Osteoblast (primary cell): ENCODE data around the gene PKDCC. TPM values are rescaled to one million over a fixed set of nuclear protein-coding genes. Genes with fewer than 3 reads are reported as not detected.
"Not testable (repeated sequence)": the region's sequence is repeated elsewhere in the genome, so short reads cannot be mapped to it uniquely, and the experiment has no call there.

Experiments
- DNase-seq: peaks from one replicate; pipeline ENCODE4 v3.0.0; 2011; ENCODE audit warnings: low spot score, mixed read lengths; ENCODE audit not compliant: insufficient read length; ENCODE audit errors: missing footprints
- H2AFZ ChIP-seq: 2 replicates; pipeline ENCODE4 v1.6.0; 2011; ENCODE audit warnings: mild to moderate bottlenecking, low read length
- H3K27ac ChIP-seq: 2 replicates; pipeline ENCODE4 v1.5.1; 2011; ENCODE audit warnings: mild to moderate bottlenecking, low read depth, low read length, moderate library complexity
- H3K27me3 ChIP-seq: 2 replicates; pipeline ENCODE4 v1.6.0; 2012; ENCODE audit warnings: mild to moderate bottlenecking, control low read depth, inconsistent platforms, low read length, moderate library complexity; ENCODE audit not compliant: insufficient read depth
- H3K36me3 ChIP-seq: 2 replicates; pipeline ENCODE4 v1.5.1; 2011; ENCODE audit warnings: mild to moderate bottlenecking, low read length, control low read depth, moderate library complexity; ENCODE audit not compliant: insufficient read depth
- H3K4me1 ChIP-seq: 2 replicates; pipeline ENCODE4 v1.5.1; 2011; ENCODE audit warnings: mild to moderate bottlenecking, low read length, control low read depth, moderate library complexity; ENCODE audit not compliant: insufficient read depth
- H3K4me2 ChIP-seq: 2 replicates; pipeline ENCODE4 v1.6.0; 2011; ENCODE audit warnings: mild to moderate bottlenecking, low read length; ENCODE audit not compliant: insufficient read depth
- H3K4me3 ChIP-seq: fragments of 200-600 bp; sonication (generic); 3 replicates; pipeline ENCODE4 v1.5.1; 2012; ENCODE audit warnings: mild to moderate bottlenecking, low read length, inconsistent platforms; ENCODE audit not compliant: insufficient read depth
- H3K79me2 ChIP-seq: 2 replicates; pipeline ENCODE4 v1.6.0; 2012; ENCODE audit warnings: mild to moderate bottlenecking, low read length, control low read depth, inconsistent platforms; ENCODE audit not compliant: insufficient read depth
- H3K9me3 ChIP-seq: 2 replicates; pipeline ENCODE4 v1.5.1; 2011; ENCODE audit warnings: low read depth, low read length, control low read depth
- H4K20me1 ChIP-seq: 2 replicates; pipeline ENCODE4 v1.6.0; 2012; ENCODE audit warnings: mild to moderate bottlenecking, low read length, control low read depth; ENCODE audit not compliant: insufficient read depth
- total RNA-seq: library from RNA; depleted of rRNA; stranded (reverse); fragments of >200 nt; gene quantifications from 2 replicates; pipeline ENCODE4 v1.2.3, GENCODE V29; 2012
- TF ChIP-seq, protein P1 (sequence below): IDR thresholded peaks from 2 replicates; pipeline ENCODE4 v1.5.1; 2011; ENCODE audit warnings: mild to moderate bottlenecking, low read depth, low read length, moderate library complexity; ENCODE audit errors: extremely low read depth

The PKDCC gene
- total RNA-seq, 1 donor, result 4.0 TPM

DNA sequence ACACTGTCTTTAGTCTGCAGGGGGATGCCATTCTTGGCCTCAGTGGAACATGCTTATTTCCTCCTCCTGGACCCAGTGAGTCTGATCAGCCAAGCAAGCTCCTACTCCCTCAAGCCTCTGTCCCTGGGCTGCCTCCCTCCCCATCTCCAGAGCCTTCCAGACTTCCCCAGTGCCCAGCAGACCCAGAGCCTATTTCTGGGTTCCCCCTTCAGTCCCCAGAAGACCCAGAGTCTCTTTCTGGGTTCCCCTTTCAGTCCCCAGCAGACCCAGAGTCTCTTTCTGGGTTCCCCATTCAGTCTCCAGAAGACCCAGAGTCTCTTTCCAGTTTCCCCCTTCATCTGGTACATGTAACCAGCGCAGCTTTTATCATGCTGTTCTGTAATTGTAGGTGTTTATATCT lies 17.0 kb upstream of the PKDCC start:
- no peaks in the 10 kb centered on the region for H3K4me1 ChIP-seq
- H3K4me2 ChIP-seq, result no peak overlapping the region
- H3K4me3 ChIP-seq, result no peak overlapping the region
- H3K79me2 ChIP-seq, result no peaks in the 10 kb centered on the region
- TF ChIP-seq, protein P1, sequence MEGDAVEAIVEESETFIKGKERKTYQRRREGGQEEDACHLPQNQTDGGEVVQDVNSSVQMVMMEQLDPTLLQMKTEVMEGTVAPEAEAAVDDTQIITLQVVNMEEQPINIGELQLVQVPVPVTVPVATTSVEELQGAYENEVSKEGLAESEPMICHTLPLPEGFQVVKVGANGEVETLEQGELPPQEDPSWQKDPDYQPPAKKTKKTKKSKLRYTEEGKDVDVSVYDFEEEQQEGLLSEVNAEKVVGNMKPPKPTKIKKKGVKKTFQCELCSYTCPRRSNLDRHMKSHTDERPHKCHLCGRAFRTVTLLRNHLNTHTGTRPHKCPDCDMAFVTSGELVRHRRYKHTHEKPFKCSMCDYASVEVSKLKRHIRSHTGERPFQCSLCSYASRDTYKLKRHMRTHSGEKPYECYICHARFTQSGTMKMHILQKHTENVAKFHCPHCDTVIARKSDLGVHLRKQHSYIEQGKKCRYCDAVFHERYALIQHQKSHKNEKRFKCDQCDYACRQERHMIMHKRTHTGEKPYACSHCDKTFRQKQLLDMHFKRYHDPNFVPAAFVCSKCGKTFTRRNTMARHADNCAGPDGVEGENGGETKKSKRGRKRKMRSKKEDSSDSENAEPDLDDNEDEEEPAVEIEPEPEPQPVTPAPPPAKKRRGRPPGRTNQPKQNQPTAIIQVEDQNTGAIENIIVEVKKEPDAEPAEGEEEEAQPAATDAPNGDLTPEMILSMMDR, result no peak
- no peak overlapping the region for H3K27ac ChIP-seq
- H3K9me3 ChIP-seq, result no peaks in the 10 kb centered on the region
- H3K36me3 ChIP-seq, result no peaks in the 10 kb centered on the region
- H2AFZ ChIP-seq, result no peak overlapping the region
- H3K27me3 ChIP-seq, result peaks cover 4% of the 10 kb centered on the region
- DNase-seq, result no peak
- H4K20me1 ChIP-seq, result no peaks in the 10 kb centered on the region

DNA sequence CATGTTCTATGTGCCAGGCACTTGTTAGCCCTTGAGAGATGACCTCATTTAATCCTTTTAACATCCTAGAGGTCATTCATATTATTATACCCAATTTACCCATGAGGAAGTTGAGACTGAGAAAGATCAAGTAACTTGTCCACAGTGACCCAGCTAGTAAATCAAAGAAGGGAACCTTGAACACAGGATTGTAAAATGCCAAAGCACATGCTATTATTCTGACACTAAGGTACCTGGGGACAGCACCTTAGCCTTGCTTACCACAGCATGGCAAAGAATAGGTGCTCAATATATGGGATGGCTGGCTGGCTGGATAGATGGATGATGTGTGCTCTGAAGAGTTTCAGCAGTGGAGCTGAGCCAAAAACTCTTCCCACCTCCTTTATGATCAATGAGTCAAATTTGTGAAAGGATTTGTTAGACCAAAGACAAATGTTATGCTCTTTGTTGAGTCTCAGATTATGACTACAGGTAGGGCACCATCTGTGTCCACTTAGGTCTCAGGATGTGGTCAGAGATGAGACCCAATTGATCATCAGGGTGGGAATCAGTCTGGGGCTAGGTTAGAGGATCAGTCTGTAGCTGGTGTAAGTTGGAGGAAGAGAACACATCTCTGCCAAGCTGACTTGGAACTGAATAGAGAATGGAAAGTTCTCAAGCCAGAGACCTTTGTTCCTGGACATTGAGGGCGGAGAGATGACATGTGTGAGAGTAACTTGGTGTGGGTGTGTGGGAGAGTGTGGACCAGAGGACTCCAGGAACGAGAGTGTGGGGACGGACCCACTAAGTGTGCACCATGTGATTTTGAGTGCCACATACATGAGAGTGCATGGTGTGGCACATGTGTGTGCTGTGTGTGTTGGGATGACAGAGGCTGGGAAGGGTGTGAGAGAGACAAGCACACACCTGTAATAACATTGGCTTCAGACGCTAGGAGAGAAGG lies 16.3 kb upstream of the PKDCC start:
- H3K27me3 ChIP-seq, result peaks cover 4% of the 10 kb centered on the region
- H3K4me1 ChIP-seq, result no peaks in the 10 kb centered on the region
- no peak overlapping the region for H2AFZ ChIP-seq
- no peak for DNase-seq
- TF ChIP-seq, protein P1, result no peak
- H3K9me3 ChIP-seq, result no peaks in the 10 kb centered on the region
- no peak overlapping the region for H3K4me3 ChIP-seq
- no peaks in the 10 kb centered on the region for H3K36me3 ChIP-seq
- no peak overlapping the region for H3K4me2 ChIP-seq
- H3K27ac ChIP-seq, result no peak overlapping the region
- no peaks in the 10 kb centered on the region for H3K79me2 ChIP-seq
- H4K20me1 ChIP-seq, result no peaks in the 10 kb centered on the region

- H3K9me3 ChIP-seq, result no peaks in the 10 kb centered on the region
- TF ChIP-seq, protein P1, result no peak
- DNase-seq, result no peak
- H3K4me3 ChIP-seq, result no peak overlapping the region
- H2AFZ ChIP-seq, result no peak overlapping the region
- no peaks in the 10 kb centered on the region for H3K36me3 ChIP-seq
- no peaks in the 10 kb centered on the region for H4K20me1 ChIP-seq
- H3K79me2 ChIP-seq, result no peaks in the 10 kb centered on the region
- peaks cover 4% of the 10 kb centered on the region for H3K27me3 ChIP-seq
- no peak overlapping the region for H3K4me2 ChIP-seq
- H3K4me1 ChIP-seq, result no peaks in the 10 kb centered on the region
- H3K27ac ChIP-seq, result no peak overlapping the region
These were observed 15.6 kb upstream of the PKDCC start for GRCh38 chr2:42032224-42032620.

- Histone ChIP-seq H3K4me1 (no peaks in the 10 kb centered on the region), H4K20me1 (no peaks in the 10 kb centered on the region), H3K79me2 (no peaks in the 10 kb centered on the region), H3K4me3 (no peak overlapping the region), H2AFZ (no peak overlapping the region), H3K9me3 (no peaks in the 10 kb centered on the region), H3K27ac (no peak overlapping the region), H3K27me3 (peaks cover 4% of the 10 kb centered on the region), H3K36me3 (no peaks in the 10 kb centered on the region), H3K4me2 (no peak overlapping the region)
- DNase-seq, result no peak
- TF ChIP-seq, protein P1, result no peak
These were observed 15.1 kb upstream of the PKDCC start for GRCh38 chr2:42032745-42033144.

GRCh38 chr2:42034096-42034495 lies 13.7 kb upstream of the PKDCC start:
- not testable (repeated sequence) for H3K79me2 ChIP-seq, H3K4me2 ChIP-seq, DNase-seq, H2AFZ ChIP-seq, H3K9me3 ChIP-seq, H4K20me1 ChIP-seq, H3K4me3 ChIP-seq, H3K4me1 ChIP-seq, H3K36me3 ChIP-seq, H3K27ac ChIP-seq, H3K27me3 ChIP-seq
